Peyer's patch (tissue), 4 donors: ENCODE measurements around the gene TMEM53.

Experiments used
- CTCF ChIP-seq, 6 experiments: fragments of 450-650 bp in 4 of 6; fragments of 200-600 bp in 2 of 6; sonication (generic) in 1 of 6; IDR thresholded peaks; one replicate each; pipeline ENCODE4 v1.5.1; 2017 to 2019; ENCODE audit warnings: antibody characterized with exemption in 6 of 6, mild to moderate bottlenecking in 3 of 6, moderate library complexity in 1 of 6
- POLR2A ChIP-seq, 2 donors: fragments of 450-650 bp; IDR thresholded peaks; one replicate each; pipeline ENCODE4 v1.5.1; 2017; ENCODE audit warnings: antibody characterized with exemption in 2 of 2, mild to moderate bottlenecking in 2 of 2, moderate library complexity in 2 of 2

- TF ChIP-seq CTCF (IDR thresholded peaks at IDR 0.05) (no peak), POLR2A (IDR thresholded peaks at IDR 0.05) (no peak)
Measured at GRCh38 chr1:44609768-44610526, 64.3 kb downstream of the TMEM53 start.
